HTERT RPE-1 (cell line): ENCODE measurements around the gene NDUFB5.
"Not testable (repeated sequence)": the region's sequence is repeated elsewhere in the genome, so short reads cannot be mapped to it uniquely, and the experiment has no call there.

Source experiments
- in situ Hi-C: fragments of 300-500 bp; cut with MboI; formaldehyde crosslinking; loops from 4 replicates; pipeline ENCODE4 v1.14.3; 2020; ENCODE audit warnings: low sequenced_read_pairs

NDUFB5 gene

DNA sequence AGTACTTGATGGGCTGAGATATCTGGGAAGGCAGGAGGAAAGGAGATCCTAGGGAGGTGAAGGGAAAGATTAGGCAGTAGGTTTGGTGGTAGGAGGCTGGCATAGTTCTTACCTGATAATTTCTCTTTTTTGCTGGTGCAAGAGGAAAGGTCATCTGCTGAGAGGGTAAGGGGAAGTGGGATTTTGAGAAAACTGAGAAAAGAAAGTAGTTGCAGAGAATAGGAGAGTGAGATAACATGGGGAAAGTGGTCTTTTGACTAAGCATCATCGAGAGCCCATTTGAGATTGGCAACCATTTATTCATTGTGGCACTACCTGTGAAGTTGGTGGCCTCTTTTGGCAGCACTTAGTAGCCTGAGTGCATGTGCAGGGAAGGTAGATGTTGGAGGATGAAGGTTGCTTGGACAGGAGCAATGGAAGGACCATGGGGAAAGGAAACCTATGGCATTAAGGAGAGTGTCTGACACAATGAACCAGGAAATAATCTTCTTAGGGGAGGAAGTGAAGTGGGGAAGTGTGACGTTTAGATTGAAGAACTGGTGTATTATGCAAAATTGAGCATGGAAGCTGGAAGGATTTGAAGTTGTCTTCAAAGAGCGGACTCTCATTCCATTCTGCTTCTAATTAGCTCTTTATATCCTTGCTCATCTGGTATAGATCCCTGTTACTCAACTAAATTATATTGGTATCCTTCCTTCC is 26.3 kb downstream of the NDUFB5 start:
- in situ Hi-C loops, result no loop called here

DNA sequence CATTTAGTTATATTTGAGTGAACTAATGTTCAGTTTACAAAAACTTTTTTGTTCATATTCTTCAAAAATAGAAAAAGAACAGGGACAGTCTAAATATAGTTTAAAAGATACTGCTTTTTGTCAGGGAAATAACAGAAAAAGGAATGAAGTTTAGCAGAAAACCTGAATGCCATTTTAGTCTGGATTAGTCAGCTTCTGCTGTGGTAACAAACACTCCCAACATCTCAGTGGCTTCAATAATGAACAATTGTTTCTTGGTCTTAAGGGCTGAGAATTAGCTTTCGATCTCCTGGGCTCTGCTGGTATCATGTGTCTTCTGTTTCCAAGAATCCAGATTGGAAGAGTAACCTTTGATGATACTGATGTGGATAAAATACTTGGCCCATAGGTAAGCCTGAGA is 35.9 kb downstream of the NDUFB5 start:
- in situ Hi-C loops, result no loop called here

GRCh38 chr3:179642871-179643270 is 38.3 kb downstream of the NDUFB5 start:
- in situ Hi-C loops, result no loop called here

GRCh38 chr3:179643837-179644236 is 39.2 kb downstream of the NDUFB5 start:
- in situ Hi-C loops, result not testable (repeated sequence)

DNA sequence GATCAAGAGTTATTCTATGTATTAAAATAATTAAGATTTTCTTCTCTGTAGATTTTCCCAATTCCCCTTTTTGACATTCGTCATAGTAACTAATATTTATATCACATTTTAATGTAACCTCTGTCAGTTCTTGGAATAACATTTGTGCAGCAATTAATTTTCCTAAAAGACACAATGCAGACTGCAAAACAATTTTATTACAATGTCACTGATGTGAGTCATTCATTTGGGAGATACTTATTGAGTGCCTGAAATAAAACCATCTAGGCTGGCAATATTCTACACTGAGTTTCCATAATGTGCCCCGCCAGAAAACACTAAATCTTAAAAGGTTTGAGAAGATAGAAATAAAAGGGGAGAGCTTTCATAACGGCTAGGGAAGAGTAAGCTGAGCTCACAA is 41.6 kb downstream of the NDUFB5 start:
- in situ Hi-C loops, result no loop called here

- in situ Hi-C loops, result no loop called here
Observed at GRCh38 chr3:179651687-179652446, 47.3 kb downstream of the NDUFB5 start.

GRCh38 chr3:179652447-179653095 is 48.0 kb downstream of the NDUFB5 start, which contains the start of gene USP13:
Gene USP13, plus strand, starts transcription at chr3:179653040. Its CDS starts 186 bp downstream, at chr3:179653226.
- in situ Hi-C loops, result no loop called here

DNA sequence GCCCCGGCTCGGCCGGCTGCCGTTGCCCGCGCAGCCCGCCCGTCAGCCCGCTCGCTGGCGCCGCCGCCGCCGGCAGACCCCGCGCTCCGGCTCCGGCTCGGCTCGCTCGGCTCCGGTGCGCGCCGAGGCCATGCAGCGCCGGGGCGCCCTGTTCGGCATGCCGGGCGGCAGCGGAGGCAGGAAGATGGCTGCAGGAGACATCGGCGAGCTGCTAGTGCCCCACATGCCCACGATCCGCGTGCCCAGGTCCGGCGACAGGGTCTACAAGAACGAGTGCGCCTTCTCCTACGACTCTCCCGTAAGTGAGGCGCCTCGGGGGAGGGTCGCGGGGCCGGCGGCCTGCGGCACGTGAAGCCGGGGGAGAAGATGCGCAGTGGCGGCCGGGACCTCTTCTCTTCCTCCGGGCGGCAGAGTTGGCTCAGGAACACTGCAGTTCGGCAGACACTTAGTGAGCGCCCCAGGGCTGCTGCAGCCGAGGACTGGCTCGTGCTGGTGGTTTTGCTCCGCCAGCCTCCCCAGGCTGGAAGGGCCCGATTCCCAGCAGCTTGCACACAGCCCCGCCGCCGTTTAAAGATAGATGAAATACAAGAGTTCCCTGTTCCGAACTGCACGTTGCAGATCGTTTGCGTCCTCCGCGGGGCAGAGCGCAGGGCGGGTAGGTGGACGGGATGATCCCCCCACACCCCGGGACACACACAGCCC is 48.7 kb downstream of the NDUFB5 start:
- in situ Hi-C loops, result no loop called here

DNA sequence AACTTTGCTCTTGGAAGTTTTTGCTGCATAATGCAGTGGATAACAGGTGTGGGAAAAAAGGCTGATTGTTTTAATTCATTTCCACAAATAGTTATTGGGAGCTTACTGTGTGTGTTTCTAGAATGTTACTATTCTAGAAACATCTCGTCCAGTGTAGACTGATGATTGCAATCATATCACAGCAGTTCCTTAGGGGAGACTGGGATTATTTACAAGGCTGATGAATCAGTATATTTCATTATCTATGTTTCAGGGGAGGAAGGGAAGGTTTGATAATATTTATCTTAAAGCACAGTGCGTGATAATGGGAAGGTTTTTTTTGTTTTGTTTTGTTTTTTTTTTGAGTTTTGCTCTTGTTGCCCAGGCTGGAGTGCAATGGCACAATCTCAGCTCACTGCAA is 50.6 kb downstream of the NDUFB5 start:
- in situ Hi-C loops, result no loop called here

GRCh38 chr3:179658606-179659005 is 54.0 kb downstream of the NDUFB5 start:
- in situ Hi-C loops, result no loop called here

GRCh38 chr3:179660872-179661271 is 56.3 kb downstream of the NDUFB5 start:
- in situ Hi-C loops, result no loop called here

DNA sequence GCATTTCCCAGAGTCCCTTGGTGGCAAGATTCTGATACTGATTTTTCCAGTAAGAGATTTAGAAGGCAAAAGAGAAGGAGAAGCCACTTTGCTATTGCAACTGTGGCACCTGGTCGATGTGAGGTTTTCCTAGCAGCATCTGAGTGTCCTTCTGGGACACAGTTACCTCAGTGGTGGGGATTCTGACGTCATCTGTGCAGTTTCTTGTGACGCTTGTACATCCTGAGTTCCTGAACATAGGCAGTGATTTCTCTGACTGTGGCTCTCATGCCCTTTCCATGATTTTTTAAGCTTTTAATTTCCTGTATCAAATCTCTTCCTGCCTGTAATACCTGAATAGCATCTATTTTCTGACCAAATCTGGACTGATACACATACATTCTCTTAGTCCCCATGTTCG is 57.2 kb downstream of the NDUFB5 start:
- in situ Hi-C loops, result no loop called here

GRCh38 chr3:179663093-179663492 is 58.5 kb downstream of the NDUFB5 start:
- in situ Hi-C loops, result no loop called here

DNA sequence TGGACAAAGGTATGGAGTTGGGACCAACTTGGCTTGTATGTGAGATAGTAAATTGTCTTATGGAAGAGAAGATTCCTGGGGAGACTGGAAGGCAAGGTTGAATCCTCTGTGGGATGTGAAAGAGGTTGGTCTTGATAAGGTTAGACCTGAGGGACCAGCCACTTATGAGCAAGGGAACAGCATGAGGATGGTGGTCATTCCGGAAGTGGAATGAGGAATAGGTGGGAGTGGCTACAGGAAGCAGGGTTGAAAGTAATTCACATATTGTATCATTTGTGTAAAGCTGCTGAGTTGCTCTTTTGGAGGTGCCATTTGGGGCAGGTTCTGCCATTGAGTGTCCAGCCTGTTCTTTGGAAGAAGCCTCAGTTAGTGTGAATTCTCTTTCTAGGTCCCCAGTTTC is 61.4 kb downstream of the NDUFB5 start:
- in situ Hi-C loops, result no loop called here

DNA sequence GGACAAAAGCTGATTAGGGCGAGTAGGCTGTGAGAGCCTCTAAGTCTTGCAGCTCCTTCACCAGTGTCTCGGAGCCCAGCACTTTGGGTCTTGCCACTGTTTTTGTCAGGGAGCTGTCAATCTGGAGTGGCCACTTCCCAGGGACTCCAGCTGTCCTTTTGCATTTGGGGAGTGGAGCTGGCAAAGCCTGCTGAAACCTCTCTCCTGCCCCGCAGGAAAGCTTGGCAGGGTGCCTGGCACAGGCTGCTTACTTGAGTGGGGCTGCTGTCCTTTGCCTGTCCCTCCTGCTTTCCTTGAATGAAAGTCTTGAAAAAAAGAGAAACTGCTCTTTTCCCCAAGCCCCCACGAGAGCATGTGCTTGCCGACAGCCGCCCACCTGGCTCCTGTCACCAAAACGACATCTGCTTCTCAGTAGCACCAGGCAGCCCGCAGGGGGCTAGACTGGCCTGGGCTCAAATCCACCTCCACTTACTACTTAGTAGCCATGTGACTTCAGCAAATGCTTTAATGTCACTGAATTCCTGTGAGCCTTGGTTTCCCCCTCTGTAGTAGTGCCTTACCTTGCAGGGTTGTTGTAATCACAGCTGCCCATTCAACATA is 61.9 kb downstream of the NDUFB5 start:
- in situ Hi-C loops, result no loop called here

DNA sequence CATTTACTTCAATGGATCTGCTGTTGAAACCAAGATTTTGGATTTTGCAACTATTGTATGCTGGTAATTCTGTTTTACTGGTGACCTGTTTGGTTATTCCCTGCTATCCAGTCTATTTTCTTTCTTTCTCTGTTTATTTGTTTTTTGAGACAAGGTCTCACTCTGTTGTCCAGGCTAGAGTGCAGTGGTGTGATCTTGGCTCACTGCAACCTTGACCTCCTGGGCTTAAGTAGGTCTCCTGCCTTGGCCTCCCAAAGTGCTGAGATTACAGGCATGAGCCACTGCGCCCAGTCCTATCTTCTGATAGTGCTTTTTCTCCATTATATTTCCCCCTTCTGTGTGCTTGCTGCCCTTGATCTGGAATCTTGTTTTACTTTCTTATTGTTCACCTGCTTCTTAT is 63.8 kb downstream of the NDUFB5 start:
- in situ Hi-C loops, result no loop called here

GRCh38 chr3:179670311-179670710 is 65.7 kb downstream of the NDUFB5 start:
- in situ Hi-C loops, result no loop called here

GRCh38 chr3:179671309-179671708 is 66.7 kb downstream of the NDUFB5 start:
- in situ Hi-C loops, result no loop called here

- in situ Hi-C loops, result no loop called here
Observed at GRCh38 chr3:179671747-179672242, 67.2 kb downstream of the NDUFB5 start.

GRCh38 chr3:179672918-179673317 is 68.3 kb downstream of the NDUFB5 start:
- in situ Hi-C loops, result no loop called here

GRCh38 chr3:179673523-179673922 is 68.9 kb downstream of the NDUFB5 start:
- in situ Hi-C loops, result no loop called here
